Measurements from ENCODE around the gene ARHGAP26.
A peak's percentile ranks its signal among the peaks of the same experiment; 100 is the strongest.
"Not testable (repeated sequence)": the region's sequence is repeated elsewhere in the genome, so short reads cannot be mapped to it uniquely, and the experiment has no call there.

Gene ARHGAP26

DNA sequence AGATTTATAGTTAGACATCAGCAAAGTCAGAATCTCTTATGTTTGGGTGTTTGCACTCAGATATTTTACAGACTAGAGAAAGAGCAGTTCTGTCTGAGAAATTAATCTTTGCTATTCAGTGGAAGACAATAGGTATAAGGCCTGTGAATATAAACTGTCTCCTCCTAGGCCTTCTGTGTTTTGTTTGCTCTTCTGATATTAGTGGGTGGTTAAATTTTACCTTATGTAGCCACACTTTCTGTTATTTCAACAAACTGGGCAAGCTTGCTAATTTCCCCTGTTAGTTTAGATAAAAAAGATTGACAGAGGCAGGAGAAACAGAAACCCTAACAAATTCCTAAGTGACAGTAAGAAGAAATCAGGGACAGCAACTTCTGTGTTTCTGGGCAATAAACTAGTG, 141.6 kb downstream of the ARHGAP26 start:
- no peak for DNase-seq

DNA sequence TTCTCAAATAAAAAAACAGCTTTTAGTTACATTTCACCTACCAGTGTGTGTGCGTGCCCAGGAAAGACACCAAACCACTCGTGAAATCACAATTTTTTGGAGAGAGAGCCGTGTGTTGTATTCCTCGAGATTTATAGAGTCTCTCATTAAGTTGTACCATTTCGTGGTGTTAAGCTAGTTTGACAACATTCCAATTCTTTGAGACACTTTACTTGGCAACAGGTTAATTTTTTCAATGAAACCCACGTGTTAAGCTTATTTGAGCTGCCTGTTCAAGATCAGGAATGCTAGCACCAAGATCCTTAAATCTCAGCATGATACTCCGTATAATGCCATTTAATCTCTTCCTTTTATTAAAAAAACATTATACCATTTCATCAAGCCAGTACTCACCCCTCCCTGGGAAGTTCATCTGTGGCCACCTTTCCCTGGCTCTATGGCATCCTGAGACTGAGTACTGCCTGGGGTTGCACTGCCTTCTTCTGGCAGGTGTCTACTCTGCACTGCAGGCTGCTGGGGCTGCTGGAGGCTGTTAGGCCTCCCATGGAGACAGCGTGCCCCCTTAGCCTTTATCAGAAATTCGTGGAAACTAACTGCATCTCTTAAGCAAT, 143.7 kb downstream of the ARHGAP26 start:
- DNase-seq: no peak

DNA sequence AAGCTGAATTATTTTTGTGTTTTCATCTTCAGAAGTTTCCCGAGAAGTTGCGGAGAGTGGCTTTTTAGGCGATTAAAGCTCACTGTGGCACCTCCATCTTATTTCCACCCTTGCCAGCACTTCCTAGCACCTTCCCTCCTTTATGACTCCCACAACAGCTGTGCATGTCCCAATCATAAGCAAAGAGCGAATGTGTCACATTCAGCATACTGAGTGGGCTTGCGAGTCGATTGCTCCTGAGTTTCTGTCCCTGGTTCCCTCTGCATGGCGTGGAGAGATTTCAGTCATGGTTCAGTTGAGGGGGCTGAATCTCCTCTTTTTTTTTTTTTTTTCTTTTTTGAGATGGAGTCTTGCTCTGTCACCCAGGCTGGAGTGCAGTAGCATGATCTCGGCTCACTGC, 144.9 kb downstream of the ARHGAP26 start:
- no peak for DNase-seq

DNA sequence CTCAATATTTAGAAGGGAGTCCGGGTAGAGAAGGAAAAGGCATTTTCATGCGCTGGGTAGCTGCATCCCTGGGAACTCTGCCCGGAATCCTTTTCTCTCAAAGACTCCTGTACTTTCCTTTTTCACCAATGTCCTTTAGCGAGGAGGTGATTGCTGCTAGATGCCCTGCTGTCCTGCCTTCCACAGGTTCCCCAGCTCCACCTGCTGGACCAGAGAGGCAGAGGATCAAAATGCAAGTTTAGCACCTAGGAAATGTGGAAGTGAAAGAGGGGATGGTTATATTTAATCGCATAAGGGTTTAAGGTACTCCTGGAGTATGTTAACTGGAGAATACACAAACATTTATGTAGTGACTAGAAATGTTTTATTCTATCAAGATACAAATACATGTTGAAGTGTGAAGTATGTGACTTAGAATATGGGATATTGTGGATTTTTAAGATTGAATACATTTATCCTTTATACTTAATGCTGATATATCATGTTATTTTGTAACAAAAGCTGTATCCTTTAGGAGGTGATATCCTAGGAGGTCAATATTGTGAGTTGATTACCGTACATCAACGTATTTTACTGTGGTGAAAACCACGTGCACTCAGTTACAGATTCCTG, 145.7 kb downstream of the ARHGAP26 start:
- DNase-seq: peak; percentile 14

DNA sequence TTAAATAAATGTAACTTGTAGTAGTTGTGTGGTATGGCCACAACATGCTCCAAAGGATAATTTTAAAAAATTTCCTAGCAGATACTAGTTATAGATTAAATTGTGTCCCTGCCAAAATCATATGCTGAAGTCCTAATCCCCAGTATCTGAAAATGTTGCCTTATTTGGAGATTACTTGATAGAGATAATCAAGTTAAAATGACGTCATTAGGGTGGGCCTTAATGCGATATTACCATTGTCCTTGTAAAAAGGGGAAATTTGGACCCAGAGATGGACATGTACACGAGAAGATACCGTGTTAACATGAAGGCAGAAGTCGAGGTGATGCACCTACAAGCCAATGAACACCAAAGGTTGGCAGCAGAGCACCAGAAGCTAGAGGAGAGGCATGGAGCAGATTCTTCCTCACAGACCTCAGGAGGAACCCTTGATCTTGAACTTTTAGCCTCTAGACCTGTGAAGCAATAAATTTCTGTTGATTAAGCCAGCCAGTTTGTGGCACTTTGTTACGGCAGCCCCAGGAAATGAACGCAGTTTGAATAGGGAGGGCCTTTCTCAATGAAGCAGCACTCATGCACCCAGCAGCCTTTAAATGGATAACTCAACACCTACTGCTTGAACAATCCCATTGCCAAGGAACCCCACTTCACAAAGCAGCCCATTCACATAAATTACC, 148.9 kb downstream of the ARHGAP26 start:
- no peak for DNase-seq

DNA sequence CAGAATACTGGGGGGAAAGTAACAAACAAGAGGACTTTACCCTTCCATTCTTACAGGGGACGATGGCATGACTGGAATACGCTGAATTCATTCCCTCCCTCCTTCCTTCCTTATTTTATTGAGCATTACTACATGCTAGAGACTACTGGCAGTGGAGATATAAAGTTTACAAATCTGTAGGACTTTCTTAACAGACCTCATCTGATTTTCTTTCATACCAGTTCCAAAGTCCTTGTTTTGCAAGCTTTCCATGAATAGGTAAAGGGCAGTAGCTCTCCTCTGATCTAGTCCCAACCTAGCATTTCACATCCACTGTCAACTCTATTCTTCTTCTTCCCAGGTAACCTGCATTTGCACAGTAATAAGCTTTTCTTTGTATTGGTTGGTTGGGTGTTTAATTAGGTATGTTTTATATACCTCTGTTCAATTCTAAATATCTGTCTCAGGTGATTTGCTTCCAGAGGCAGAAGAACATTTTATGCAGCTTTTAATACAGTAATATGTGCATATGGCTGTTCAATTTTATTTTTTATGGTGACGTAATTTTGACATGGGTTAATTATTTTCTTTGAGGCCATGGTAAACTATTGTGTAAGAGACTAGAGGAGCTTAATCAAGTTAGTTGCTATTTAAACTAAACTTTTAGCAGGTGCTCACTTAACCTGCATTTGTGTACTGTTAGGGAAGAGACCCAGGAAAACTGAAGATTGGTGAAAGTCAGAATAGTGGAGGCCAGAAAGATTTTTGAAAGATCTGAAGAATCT, 150.9 kb downstream of the ARHGAP26 start:
- DNase-seq: no peak

DNA sequence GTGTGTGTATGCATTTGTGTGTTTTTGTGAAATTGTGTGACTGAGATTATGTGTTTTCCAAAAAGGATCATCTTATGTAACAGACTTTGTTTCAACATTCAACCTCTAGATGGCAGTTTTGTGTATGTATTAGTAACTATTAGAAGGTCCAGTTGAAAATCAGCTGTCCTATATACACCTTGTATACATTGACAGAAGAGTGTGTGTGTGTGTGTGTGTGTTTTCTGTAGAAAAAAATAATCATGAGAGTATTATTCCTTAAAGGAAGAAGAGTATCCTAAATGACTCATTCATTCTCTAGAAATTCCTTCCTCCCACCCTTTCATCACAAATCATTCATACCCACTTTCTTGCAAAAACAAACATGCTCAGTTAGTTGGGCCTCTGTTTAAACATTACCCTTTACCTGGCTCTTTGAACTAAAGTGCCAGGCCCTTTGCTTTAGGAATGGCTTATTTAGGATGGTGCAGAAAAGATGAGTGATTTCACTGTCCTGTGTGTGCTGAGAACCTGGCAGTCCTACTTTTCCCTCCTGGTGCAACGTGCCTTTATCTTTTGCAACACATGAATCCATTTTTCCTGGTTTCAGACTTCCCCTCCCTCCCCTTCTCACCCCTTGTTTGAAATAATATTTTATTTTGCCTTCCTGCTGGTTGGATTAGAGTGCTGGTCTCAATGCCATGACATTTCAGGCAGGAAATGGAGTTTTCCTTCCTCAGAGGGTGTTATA, 152.2 kb downstream of the ARHGAP26 start:
- DNase-seq: peak; percentile 15

DNA sequence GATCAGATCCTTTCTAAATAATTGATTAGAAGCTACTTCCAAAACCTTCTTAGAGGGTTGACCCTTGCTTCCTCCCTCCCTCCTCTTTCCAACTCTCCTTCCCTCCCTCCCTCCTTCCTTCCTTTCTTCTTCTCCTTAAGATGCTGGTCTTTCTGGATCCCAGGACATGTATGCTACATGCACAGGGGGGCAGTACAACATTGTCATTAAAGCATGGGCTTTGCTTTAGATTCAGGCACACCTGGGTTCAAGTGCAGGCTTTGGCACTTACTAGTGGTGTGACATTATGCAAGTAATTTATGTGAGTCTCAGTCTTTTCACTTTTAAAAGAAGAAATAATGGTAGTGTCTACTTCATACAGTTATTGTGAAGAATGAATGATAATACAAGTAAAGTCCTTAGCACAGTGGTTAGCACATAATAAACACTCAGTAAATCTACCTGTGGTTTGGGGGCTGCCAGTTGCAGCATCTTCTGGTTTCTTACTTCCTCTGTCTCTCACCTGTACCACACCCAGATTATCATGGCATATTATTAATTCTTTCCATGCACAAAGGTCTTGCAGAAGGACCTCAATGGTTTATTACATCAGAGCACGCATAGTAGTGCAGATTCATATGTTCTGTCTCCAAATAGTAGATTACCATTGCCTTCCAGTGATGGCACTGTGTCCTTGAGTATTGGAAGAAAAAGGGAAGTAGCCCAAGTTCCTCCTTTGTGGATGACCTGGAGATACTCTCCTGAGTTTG, 154.1 kb downstream of the ARHGAP26 start:
- no peak for DNase-seq

DNA sequence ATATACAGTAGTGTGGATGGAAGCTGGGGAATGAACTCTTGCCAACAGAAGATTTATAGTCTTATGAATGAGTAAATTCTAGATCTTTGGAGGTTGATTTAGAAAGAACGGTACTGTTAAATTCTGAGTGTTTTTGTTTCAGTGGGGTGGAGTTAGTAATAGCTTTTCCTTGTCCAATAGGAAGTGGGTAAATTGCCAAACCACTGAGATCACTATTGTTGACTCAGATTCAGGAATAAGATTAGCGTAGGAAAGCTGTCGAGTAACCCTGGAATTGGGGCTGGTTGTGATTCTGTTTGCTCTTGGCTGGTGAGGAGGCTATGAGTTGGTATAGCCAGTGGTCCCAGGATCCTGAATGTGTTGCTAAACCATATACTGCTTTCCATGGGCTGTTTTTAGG, 155.6 kb downstream of the ARHGAP26 start:
- no peak for DNase-seq

DNA sequence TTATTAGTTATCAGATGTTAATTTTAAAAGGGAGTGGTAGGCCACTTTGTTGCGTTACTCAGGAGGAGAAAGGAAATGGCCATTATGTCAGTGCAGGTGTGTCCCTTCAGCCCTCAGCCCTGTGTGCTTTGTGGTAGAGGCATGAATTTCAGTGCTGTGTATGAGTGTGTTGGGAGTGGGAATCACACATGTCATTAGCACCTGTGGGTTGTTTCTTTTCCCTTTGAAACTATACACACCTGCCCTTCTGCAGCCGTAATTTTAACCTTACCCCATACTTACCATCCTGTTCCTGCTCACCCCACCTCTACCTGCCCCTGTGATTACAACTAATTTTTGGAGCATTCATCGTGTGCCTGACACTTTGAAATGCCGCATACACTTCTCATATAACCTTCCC, 156.4 kb downstream of the ARHGAP26 start:
- no peak for DNase-seq

DNA sequence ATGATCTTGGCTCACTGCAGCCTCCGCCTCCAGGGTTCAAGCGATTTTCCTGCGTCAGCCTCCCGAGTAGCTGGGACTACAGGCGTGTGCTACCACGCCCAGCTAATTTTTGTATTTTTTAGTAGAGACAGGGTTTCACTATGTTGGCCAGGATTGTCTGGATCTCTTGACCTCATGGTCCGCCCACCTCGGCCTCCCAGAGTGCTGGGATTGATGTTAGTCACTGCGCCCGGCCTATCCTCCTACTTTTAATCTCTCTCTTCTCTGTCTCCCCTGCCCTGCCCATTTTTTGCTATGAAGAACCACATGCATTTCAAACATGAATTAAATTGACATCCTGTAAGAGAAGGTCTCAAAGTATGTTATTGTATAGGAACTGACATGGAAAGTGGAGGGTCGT, 158.8 kb downstream of the ARHGAP26 start:
- DNase-seq: not testable (repeated sequence)

DNA sequence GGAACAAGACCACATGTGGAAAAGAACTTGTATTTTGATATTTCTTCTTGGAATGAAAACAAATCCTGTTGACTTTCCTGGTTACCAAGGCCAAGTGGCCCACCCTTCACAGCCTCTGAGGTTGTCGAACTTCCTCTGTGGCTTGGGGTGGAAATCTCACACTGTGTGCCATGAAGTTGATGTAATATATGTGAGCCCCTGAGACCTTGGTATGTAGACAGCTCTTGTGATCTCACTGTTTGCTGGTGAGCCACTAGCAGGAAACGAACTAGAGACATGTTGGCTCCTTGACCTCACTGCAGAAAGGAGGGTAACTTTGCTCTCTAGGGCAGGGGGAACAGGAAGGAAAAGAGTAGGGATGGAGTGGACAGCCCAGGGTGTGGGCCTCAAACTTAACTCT, 159.4 kb downstream of the ARHGAP26 start:
- DNase-seq: no peak

DNA sequence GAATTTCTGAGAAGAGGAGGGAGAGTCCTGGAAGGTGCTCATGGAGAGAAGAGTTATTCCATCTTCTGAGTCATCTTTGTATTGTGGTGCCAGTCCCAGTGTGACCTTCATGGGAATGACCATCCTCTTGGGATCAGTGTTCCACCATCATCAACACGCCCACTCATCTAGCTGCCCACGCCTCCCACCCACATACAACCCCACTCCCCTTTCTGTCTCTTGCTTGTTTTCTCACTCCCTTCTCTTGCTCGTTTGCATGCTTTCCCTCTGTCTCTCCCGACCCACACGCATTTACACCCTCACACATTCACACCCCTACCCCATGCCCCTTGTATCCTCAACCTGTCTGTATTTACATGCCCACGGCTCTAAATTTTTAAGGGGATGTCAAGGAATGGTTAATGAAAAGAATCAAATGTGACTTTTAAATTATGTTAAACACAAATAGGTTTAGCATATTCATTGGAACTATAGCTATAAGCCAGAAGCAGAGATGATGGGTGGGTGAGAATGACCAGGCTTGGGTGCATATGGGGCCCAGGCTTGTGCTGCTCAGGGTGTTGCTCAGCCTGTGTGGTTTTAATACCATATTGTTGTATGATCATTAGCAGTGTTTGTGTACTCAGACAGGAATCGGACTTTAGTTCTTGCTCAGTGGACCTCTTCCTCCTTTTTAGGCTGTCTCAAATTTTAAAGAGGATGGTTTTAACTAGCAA, 160.4 kb downstream of the ARHGAP26 start:
- no peak for DNase-seq

DNA sequence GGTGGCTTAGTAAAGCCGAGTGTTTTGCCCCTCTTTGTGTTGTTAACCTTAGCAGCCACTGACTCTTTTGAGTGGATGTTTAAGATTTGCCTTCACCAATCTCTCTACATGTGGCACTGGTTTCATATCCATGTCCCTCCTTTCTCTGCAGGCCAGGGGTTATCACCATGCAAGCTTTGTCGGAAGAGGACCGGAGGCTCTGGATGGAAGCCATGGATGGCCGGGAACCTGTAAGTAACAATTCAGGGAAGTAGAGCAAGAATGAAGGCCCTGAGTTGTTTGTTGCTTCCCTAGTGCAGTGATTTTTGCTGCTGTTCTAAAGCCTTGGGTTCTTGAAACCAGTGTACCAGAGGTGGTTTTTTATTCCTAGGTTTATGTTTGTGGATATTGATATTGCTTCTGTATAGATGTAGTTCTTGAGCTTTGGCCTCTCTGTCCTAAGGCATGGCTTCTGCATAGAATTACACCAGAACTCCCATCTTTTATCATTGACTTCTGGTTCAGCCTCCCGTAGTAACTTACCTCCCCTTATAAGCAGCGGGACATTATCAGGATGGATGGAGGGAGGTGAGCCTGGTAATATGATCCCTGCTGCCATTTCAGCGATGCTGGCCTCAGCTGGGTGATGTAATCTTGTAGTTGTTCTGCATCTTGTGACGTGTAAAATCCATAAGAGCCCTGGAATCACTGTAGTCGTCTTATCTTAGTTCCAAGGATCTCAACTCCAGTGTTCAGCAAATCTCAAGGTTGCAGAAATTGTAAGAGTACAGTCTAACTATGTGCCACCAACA, 161.9 kb downstream of the ARHGAP26 start:
- DNase-seq: no peak

DNA sequence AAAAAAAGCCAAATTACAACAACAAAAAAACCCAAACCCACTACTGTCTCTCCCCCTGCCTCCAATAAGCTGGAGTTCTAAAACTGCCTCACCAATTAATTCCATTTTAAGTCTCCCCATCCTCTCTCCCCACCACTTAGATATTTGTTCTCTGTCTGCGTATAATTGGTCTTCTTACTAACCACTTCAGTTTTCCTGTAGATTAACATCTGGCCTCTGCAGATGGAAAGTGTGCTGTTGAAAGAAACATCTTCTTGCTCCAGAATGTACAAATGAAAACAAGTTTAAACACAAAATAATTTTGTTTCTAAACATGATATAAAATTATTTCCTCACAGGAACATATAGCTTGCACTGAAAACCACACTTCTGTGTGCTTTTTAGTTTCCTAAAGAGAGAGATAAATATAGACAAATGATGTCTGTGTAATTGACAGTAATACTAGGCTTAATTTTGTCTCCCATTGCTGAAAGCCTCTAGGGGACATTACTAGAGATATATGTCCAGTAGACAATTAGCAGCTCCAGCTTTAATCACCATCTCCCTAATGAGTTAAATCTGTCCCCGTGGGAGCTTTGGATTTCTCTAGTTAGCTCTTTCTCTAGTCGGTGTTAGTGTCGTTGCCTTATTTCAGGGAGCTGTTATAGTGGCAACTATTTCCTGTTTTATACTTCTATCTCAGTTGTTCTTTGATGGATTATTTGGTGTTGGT, 164.0 kb downstream of the ARHGAP26 start:
- no peak for DNase-seq

DNA sequence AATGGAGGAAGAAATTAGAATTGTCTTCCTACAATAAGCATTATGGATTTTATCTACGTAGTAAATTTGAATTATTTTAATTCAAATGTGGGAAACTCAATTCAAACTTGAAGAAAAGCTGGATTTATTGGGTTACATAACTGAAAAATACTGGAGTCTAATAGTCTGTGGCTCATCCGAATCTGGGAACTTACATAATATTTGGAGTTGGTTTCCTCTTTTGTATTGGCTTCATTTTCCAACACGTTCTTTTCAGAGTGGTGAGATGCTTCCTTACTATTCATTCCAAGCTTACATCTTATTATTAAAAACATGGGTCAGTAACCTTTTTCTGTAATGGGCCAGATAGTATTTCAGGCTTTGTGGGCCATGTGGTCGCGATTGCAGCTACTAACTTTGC, 164.8 kb downstream of the ARHGAP26 start:
- no peak for DNase-seq

DNA sequence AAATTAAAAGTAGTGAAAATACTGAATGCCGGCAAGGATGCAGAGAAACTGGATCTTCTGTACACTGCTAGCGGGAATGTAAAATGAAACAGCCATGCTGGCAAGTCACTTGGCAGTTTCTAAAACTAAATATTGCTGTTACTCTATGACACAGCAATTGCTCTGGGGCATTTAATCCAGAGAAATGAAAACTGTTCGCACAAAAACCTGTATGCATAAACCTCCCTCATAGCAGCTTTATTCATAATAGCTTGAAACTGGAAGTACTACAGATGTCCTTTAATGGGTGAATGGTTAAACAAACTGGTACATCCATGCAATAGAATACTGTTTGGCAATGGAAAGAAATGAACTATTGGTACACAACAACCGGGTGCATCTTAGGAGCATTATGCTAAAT, 167.2 kb downstream of the ARHGAP26 start:
- no peak for DNase-seq

DNA sequence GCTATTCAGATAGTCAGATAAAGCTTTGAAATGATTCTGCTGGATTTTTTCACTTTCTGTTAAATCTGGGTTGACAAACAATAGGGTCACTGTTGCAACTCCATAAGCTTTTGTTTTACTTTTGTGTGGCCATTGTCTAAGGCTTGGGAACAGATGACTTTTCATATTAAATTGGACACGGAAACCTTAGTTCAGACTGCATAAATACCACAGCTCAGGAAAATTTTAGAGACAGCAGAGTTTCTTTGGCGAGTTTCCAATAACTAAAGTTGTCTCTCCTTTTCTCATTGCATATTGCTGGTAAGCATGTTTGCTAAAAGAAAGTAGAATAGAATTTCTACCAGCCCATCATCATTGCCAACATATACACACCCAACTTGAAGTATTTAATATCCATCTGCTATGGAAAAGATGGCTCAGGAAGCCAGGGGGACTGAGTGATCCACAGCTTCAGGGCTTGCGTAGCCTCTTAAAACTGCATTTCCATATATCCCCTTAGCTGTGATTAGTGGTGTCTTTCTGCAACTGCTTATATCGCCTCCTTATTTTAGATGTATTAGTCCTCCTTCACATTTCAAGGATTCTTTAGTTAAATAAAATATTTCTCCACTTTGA, 168.2 kb downstream of the ARHGAP26 start:
- DNase-seq: no peak

DNA sequence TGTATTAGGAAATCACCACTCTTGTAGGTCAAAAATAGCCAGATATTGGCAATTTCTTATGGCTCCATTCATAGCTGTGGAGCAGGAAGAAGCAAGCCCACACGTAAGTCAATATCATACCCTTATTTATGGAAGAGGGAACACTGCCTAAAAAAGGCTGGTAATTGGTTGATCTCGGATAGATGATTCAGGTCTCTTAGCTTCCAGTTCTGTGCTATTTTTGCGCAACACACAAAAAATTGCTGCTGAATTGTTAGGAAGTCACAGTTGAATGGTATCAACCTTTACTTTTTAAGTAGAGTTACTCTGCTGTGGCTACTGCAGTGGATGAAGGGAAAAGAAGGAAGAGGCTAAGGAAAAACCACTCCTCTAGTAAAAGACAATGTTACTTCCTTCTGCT, 168.8 kb downstream of the ARHGAP26 start:
- no peak for DNase-seq

DNA sequence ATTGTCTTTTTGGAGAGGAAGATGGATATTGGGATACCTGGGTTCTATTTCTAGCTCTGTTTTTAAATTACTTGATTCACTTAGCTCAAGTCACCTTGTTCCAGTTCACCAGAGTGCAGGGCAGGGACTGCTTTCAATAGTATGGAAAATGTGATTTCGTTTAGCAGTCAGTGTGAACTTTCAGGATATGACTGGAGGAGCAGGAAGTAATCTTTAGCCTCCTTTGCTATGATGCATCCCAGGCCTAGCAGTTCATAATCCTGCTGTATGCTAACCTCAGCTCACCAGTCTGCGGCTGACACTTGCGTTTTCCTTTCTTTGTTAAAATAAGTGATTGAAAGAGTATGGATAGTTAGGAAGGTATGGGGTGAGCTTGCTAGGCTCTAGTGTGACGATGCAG, 169.7 kb downstream of the ARHGAP26 start:
- no peak for DNase-seq
